ENCODE results near the gene TXNDC9. TPM values are rescaled to one million over a fixed set of nuclear protein-coding genes. Genes with fewer than 3 reads are reported as not detected.
A peak's percentile ranks its signal among the peaks of the same experiment; 100 is the strongest.
"Not testable (repeated sequence)": the region's sequence is repeated elsewhere in the genome, so short reads cannot be mapped to it uniquely, and the experiment has no call there.

TXNDC9 gene, protein sequence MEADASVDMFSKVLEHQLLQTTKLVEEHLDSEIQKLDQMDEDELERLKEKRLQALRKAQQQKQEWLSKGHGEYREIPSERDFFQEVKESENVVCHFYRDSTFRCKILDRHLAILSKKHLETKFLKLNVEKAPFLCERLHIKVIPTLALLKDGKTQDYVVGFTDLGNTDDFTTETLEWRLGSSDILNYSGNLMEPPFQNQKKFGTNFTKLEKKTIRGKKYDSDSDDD
- 51.2 TPM for polyA plus RNA-seq (2013, experiment 1 of 2)
- polyA plus RNA-seq (2013, experiment 2 of 2) = 52.3 TPM

DNA sequence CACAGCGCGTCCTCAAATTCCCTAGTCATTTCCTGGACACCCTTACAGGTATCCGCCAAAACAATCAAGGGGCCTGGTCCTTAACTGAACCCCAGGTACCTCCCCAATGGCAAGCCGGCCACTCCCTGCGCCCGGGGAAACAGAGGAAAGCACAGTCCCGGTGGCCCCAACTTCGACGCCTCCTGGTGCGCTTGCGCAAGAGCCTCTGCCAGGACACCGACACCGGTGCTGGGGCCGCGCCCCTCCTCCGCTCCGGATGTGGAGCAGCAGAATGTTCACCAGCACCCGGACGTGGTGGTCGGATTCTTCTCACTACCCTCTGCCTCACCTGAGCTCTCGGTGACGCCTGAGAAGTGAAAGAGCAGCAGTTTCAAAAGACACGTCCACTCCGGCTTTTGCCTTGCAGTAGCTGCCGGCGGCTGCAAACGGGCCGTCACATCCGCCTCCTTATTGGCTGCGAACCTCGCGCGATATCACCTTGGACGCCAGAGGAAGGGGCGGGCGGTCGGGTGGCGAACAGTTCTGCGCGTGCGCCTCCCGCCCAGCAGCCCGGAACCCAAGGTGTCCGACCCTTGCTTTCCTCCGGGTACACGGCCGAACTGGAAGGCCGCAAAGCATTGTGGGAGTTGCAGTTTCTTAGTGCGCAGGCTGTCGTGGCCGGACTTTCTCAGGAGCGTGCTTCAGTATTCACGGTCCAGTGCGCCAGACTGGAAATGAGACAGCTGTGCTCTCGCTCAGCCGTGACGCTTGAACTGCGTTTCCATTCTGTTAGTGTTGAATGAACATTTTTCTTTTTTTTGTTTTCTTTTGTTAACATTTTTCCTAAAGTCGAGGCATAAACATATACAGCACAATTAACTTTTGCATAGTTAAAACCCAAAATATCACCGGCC is at the start of gene TXNDC9:
Gene TXNDC9, minus strand, starts transcription at position 423 of the 893 bp plus-strand sequence. CDS start 3,123 bp downstream, outside the sequence.
- no peaks in the 10 kb centered on the region for H3K9me3 ChIP-seq (ENCODE audit: control insufficient read depth, low read length)
- H3K4me3 ChIP-seq (ENCODE audit: extremely low read depth, insufficient read depth, low read length, poor library complexity, severe bottlenecking) = peak within 1 kb of the TSS; percentile 87
- no peaks in the 10 kb centered on the region for H3K4me1 ChIP-seq (ENCODE audit: control insufficient read depth, insufficient read depth, low read length, poor library complexity, severe bottlenecking)
- 0% methylated on average over 50 to 51 of the region's 60 CpGs for WGBS, 2 experiments (ENCODE audit: insufficient coverage in 2 of 2)
- peak within 1 kb of the TSS; percentile 92 for H3K27ac ChIP-seq (ENCODE audit: low read depth, low read length, severe bottlenecking)
- peaks cover 31% of the 10 kb centered on the region for H3K36me3 ChIP-seq (ENCODE audit: control insufficient read depth, insufficient read depth, low read length)

DNA sequence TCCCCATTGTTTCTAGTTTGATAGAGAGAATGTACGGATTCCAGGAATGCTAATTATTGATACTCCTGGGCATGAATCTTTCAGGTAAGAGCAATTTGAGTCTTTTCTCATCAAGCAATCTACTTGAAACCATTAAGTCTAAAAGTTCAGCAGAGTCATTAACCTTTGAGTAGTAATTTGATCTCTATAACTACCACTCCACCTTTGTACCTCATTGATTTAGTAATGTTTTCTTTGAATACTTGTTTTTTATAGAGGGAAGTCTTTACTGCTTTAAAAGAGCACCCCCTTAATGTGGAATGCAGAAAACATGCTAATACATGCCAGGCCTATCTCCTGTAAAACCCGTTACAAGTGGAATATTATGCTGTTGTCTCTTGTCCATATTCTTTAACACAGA is 46.0 kb upstream of the TXNDC9 start:
- Histone ChIP-seq H3K4me1 (ENCODE audit: control insufficient read depth, insufficient read depth, low read length, poor library complexity, severe bottlenecking) (no peaks in the 10 kb centered on the region), H3K36me3 (ENCODE audit: control insufficient read depth, insufficient read depth, low read length) (peaks cover 78% of the 10 kb centered on the region), H3K9me3 (ENCODE audit: control insufficient read depth, low read length) (no peaks in the 10 kb centered on the region), H3K4me3 (ENCODE audit: extremely low read depth, insufficient read depth, low read length, poor library complexity, severe bottlenecking) (no peak overlapping the region), H3K27ac (ENCODE audit: low read depth, low read length, severe bottlenecking) (no peak overlapping the region)
- WGBS, 2 experiments (ENCODE audit: insufficient coverage in 2 of 2) = no CpG with 5 or more reads among the region's 2 CpGs

DNA sequence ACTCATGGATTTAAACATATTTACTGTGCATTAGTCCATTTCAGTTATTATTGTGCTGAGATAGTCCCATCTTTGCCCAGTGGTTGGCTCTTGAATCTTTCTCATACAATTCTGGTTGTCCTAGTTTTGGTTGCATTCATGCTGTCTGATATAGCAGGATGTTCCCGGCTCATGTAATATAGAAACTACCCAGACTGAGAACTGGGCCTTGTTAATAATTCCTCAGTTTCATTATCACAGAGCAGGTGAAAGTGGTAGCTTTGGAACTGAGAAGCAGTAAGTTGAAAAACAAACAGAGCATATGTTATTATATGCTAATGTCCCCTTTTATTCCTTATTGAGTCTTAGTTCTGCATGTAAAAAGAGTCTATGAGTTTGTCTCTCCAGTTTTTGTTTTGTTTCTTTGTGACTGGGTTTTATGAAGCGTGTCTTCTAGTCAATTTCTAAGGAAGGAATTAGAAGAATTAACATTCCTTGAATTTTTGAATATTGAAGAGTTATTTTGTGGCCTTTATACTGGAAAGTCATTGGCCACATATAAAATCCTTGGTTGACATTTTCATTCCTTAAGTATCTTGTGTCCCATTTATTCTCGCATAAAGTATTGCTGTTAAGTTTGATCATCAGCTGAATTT is 44.4 kb upstream of the TXNDC9 start:
- Histone ChIP-seq H3K36me3 (ENCODE audit: control insufficient read depth, insufficient read depth, low read length) (peaks cover 89% of the 10 kb centered on the region), H3K27ac (ENCODE audit: low read depth, low read length, severe bottlenecking) (no peak overlapping the region), H3K9me3 (ENCODE audit: control insufficient read depth, low read length) (no peaks in the 10 kb centered on the region), H3K4me1 (ENCODE audit: control insufficient read depth, insufficient read depth, low read length, poor library complexity, severe bottlenecking) (no peaks in the 10 kb centered on the region), H3K4me3 (ENCODE audit: extremely low read depth, insufficient read depth, low read length, poor library complexity, severe bottlenecking) (no peak overlapping the region)
- WGBS, 2 experiments (ENCODE audit: insufficient coverage in 2 of 2) = 95 to 100% methylated on average over 1 to 2 of the region's 3 CpGs

DNA sequence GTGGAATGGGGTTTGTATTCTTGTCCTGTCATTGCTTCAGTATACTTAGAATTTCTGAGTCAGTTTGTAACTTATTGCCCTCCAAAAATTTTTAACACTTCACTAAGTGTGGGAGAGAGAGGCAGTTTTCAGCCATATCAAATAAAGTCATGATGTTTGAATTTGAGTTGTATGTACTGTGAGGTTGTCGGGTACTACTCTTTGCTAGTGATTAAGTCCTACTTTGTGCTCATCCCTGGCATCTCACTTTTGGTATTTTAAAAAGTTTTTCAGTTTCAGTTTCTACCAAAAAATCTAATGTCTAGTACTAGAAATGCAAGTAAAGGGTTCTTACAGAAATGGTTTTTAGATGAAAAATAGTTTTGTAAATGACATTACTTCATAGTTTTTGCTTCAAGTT is 41.7 kb upstream of the TXNDC9 start:
- WGBS, 2 experiments (ENCODE audit: insufficient coverage in 2 of 2) = no CpG with 5 or more reads among the region's 1 CpG
- Histone ChIP-seq H3K27ac (ENCODE audit: low read depth, low read length, severe bottlenecking) (no peak overlapping the region), H3K9me3 (ENCODE audit: control insufficient read depth, low read length) (no peaks in the 10 kb centered on the region), H3K36me3 (ENCODE audit: control insufficient read depth, insufficient read depth, low read length) (peaks cover 84% of the 10 kb centered on the region), H3K4me1 (ENCODE audit: control insufficient read depth, insufficient read depth, low read length, poor library complexity, severe bottlenecking) (no peaks in the 10 kb centered on the region), H3K4me3 (ENCODE audit: extremely low read depth, insufficient read depth, low read length, poor library complexity, severe bottlenecking) (no peak overlapping the region)

DNA sequence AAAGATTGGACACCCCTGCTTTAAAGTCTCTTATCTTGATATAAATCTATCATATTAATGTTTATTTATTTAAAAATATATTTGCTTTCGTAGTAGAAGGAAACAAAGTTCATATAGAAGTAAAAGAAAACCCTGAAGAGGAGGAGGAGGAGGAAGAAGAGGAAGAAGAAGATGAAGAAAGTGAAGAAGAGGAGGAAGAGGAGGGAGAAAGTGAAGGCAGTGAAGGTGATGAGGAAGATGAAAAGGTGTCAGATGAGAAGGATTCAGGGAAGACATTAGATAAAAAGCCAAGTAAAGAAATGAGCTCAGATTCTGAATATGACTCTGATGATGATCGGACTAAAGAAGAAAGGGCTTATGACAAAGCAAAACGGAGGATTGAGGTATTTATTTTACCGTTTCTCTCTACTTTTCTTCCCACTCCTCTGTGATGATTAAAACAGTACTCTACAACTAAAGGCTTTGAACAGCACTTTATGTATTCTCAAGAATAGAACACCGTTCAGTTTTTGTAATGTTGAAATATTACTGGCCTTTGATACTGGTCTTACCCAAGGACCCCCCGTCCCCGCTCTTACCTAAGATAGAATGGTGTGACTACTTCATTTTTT is 40.2 kb upstream of the TXNDC9 start:
- no peak overlapping the region for H3K27ac ChIP-seq (ENCODE audit: low read depth, low read length, severe bottlenecking)
- H3K9me3 ChIP-seq (ENCODE audit: control insufficient read depth, low read length) = no peaks in the 10 kb centered on the region
- no peak overlapping the region for H3K4me3 ChIP-seq (ENCODE audit: extremely low read depth, insufficient read depth, low read length, poor library complexity, severe bottlenecking)
- H3K4me1 ChIP-seq (ENCODE audit: control insufficient read depth, insufficient read depth, low read length, poor library complexity, severe bottlenecking) = no peaks in the 10 kb centered on the region
- 92 to 100% methylated on average over 1 to 2 of the region's 7 CpGs for WGBS, 2 experiments (ENCODE audit: insufficient coverage in 2 of 2)
- peaks cover 84% of the 10 kb centered on the region for H3K36me3 ChIP-seq (ENCODE audit: control insufficient read depth, insufficient read depth, low read length)

DNA sequence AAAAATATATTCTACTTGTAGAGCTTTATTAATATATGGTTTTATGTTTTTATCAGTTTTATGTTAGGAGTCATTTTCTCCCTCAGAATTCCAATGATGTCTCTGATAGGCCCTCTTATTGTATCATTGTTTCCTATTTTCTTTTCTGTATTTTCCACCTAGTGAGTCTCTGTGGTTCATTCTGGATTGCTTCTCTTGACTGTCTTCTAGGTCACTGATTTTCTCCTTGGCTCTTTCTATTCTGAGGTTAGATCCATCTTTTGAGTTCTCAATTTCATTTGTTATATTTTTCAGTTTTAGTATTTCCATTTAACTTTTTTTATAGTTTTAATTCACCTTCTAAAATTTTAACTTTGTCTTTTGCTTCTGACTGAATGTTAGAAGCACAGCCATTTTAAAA is 38.6 kb upstream of the TXNDC9 start:
- Histone ChIP-seq H3K4me1 (ENCODE audit: control insufficient read depth, insufficient read depth, low read length, poor library complexity, severe bottlenecking) (no peaks in the 10 kb centered on the region), H3K36me3 (ENCODE audit: control insufficient read depth, insufficient read depth, low read length) (peaks cover 83% of the 10 kb centered on the region), H3K4me3 (ENCODE audit: extremely low read depth, insufficient read depth, low read length, poor library complexity, severe bottlenecking) (no peak overlapping the region), H3K27ac (ENCODE audit: low read depth, low read length, severe bottlenecking) (no peak overlapping the region), H3K9me3 (ENCODE audit: control insufficient read depth, low read length) (no peaks in the 10 kb centered on the region)

DNA sequence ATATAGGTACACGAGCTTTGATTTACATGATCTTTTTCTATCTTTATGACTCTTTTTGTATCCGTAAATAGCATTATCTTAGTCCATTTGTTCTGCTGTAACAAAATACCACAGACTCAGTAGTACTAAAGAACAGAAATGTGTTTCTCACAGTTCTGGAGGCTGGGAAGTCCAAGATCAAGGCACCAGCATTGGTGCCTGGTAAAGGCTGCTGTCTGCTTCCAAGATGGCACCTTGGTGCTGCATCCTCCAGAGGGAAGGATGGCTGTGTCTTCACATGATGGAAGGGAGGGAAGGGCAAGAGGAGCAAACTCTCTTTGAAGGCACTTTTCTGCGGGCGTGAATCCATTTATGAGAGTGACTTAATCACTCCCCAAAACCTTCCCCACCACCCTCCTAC is 37.0 kb upstream of the TXNDC9 start:
- no peaks in the 10 kb centered on the region for H3K4me1 ChIP-seq (ENCODE audit: control insufficient read depth, insufficient read depth, low read length, poor library complexity, severe bottlenecking)
- 80% methylated on average over 1 of the region's 4 CpGs; no CpG with 5 or more reads in 1 of the 2 experiments for WGBS, 2 experiments (ENCODE audit: insufficient coverage in 2 of 2)
- no peaks in the 10 kb centered on the region for H3K9me3 ChIP-seq (ENCODE audit: control insufficient read depth, low read length)
- no peak overlapping the region for H3K27ac ChIP-seq (ENCODE audit: low read depth, low read length, severe bottlenecking)
- H3K4me3 ChIP-seq (ENCODE audit: extremely low read depth, insufficient read depth, low read length, poor library complexity, severe bottlenecking) = no peak overlapping the region
- peaks cover 86% of the 10 kb centered on the region for H3K36me3 ChIP-seq (ENCODE audit: control insufficient read depth, insufficient read depth, low read length)

DNA sequence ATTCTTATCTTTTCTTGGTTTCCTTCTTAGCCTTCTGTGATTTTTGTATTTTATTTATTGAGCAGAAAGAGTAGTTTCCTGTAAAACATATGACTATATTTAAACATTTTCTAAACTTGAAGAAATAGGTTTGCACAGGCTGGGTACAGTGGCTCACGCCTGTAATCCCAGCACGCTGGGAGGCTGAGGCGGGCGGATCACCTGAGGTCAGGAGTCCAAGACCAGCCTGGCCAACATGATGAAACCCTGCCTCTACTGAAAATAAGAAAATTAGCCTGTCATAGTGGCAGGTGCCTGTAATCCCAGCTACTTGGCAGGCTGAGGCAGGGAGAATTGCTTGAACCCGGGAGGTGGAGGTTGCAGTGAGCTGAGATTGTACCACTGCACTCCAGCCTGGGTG is 32.7 kb upstream of the TXNDC9 start:
- H3K27ac ChIP-seq (ENCODE audit: low read depth, low read length, severe bottlenecking); H3K4me3 ChIP-seq (ENCODE audit: extremely low read depth, insufficient read depth, low read length, poor library complexity, severe bottlenecking); H3K4me1 ChIP-seq (ENCODE audit: control insufficient read depth, insufficient read depth, low read length, poor library complexity, severe bottlenecking); H3K9me3 ChIP-seq (ENCODE audit: control insufficient read depth, low read length): not testable (repeated sequence)
- whole genome bisulfite sequencing, 2 experiments (ENCODE audit: insufficient coverage in 2 of 2) = 72 to 100% methylated on average over 3 to 4 of the region's 5 CpGs
- H3K36me3 ChIP-seq (ENCODE audit: control insufficient read depth, insufficient read depth, low read length) = peaks cover 91% of the 10 kb centered on the region

DNA sequence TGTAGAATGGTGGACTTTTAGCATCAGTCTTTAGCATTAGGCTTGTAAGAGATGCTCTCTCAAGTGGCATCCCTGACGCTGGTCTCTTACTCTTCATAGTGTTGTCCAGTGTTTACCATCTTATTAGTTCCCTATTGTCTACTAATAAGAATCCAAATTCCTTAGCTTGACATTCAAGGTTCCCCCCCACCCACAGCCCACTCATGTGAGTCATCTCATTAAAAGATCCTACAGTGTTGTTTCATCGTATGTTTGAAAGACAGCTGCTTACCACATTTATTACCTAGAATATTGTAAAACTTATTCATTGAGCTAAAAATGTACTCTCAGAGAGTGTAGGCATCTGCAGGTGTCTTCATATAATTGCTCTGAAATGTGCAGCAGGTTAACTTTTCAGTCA is 29.5 kb upstream of the TXNDC9 start:
- no peaks in the 10 kb centered on the region for H3K9me3 ChIP-seq (ENCODE audit: control insufficient read depth, low read length)
- no peak overlapping the region for H3K4me3 ChIP-seq (ENCODE audit: extremely low read depth, insufficient read depth, low read length, poor library complexity, severe bottlenecking)
- H3K27ac ChIP-seq (ENCODE audit: low read depth, low read length, severe bottlenecking) = no peak overlapping the region
- peaks cover 84% of the 10 kb centered on the region for H3K36me3 ChIP-seq (ENCODE audit: control insufficient read depth, insufficient read depth, low read length)
- no peaks in the 10 kb centered on the region for H3K4me1 ChIP-seq (ENCODE audit: control insufficient read depth, insufficient read depth, low read length, poor library complexity, severe bottlenecking)
- 67 to 83% methylated on average over 1 of the region's 2 CpGs for WGBS, 2 experiments (ENCODE audit: insufficient coverage in 2 of 2)

DNA sequence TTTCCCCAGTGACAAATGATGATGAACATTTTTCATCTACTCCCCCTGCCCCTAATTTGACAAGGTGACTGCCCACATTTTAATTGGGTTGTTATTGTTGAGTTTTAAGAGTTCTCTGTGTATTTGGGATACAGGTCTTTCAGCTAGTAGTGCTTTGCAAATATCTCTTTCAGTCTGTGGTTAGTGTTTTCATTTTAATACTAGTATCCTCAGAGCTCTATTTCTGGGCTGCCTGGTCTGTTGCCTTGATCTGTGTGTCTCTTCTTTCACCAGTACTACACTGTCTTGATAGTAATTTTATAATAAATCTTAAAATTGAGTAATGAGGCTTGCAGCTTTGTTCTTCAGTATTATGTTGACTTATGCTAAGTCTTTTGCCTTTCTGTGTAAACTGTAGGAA is 20.7 kb upstream of the TXNDC9 start:
- Histone ChIP-seq H3K36me3 (ENCODE audit: control insufficient read depth, insufficient read depth, low read length) (peaks cover 18% of the 10 kb centered on the region), H3K27ac (ENCODE audit: low read depth, low read length, severe bottlenecking) (no peak overlapping the region), H3K4me1 (ENCODE audit: control insufficient read depth, insufficient read depth, low read length, poor library complexity, severe bottlenecking) (no peaks in the 10 kb centered on the region), H3K4me3 (ENCODE audit: extremely low read depth, insufficient read depth, low read length, poor library complexity, severe bottlenecking) (no peak overlapping the region), H3K9me3 (ENCODE audit: control insufficient read depth, low read length) (no peaks in the 10 kb centered on the region)
